Hepatocyte (in vitro differentiated cells): Measurements from ENCODE around the gene TOMM7. TPM values are rescaled to one million over a fixed set of nuclear protein-coding genes. Genes with fewer than 3 reads are reported as not detected.

Experiments
- DNase-seq: peaks from one replicate; pipeline ENCODE4 v3.0.0-alpha.2; 2016; ENCODE audit warnings: low spot score
- H2AFZ ChIP-seq: fragments of 200-600 bp; sonication (generic); 2 replicates; pipeline ENCODE4 v1.6.0; 2016; ENCODE audit warnings: antibody characterized with exemption, mild to moderate bottlenecking
- H3K27ac ChIP-seq: fragments of 200-600 bp; sonication (generic); 2 replicates; pipeline ENCODE4 v1.5.1; 2016; ENCODE audit warnings: mild to moderate bottlenecking
- H3K27me3 ChIP-seq: fragments of 200-600 bp; sonication (generic); 2 replicates; pipeline ENCODE4 v1.6.1; 2016
- H3K36me3 ChIP-seq: fragments of 200-600 bp; sonication (generic); replicated peaks from 2 replicates; pipeline ENCODE4 v1.5.1; 2016; ENCODE audit warnings: low read depth; ENCODE audit not compliant: insufficient read depth
- H3K4me1 ChIP-seq: fragments of 200-600 bp; sonication (generic); 2 replicates; pipeline ENCODE4 v1.5.1; 2016; ENCODE audit warnings: mild to moderate bottlenecking, moderate library complexity; ENCODE audit not compliant: insufficient read depth
- H3K4me2 ChIP-seq: fragments of 200-600 bp; sonication (generic); 2 replicates; pipeline ENCODE4 v1.6.0; 2016
- H3K4me3 ChIP-seq: fragments of 200-600 bp; sonication (generic); 2 replicates; pipeline ENCODE4 v1.5.1; 2016; ENCODE audit warnings: mild to moderate bottlenecking
- H3K79me2 ChIP-seq: fragments of 200-600 bp; sonication (generic); 2 replicates; pipeline ENCODE4 v1.6.0; 2017; ENCODE audit warnings: mild to moderate bottlenecking
- H3K9me2 ChIP-seq: fragments of 200-600 bp; sonication (generic); replicated peaks from 2 replicates; pipeline ENCODE4 v1.6.0; 2017; ENCODE audit warnings: mild to moderate bottlenecking; ENCODE audit not compliant: insufficient read depth
- H3K9me3 ChIP-seq: fragments of 200-600 bp; sonication (generic); 2 replicates; pipeline ENCODE4 v1.5.1; 2016; ENCODE audit warnings: low read depth, mild to moderate bottlenecking
- H4K20me1 ChIP-seq: fragments of 200-600 bp; sonication (generic); 2 replicates; pipeline ENCODE4 v1.6.0; 2016; ENCODE audit warnings: mild to moderate bottlenecking; ENCODE audit not compliant: insufficient read depth, poor library complexity, severe bottlenecking
- EZH2 ChIP-seq: fragments of 200-600 bp; sonication (generic); IDR thresholded peaks from 2 replicates; pipeline ENCODE4 v1.6.1; 2016; ENCODE audit warnings: antibody characterized with exemption, mild to moderate bottlenecking, borderline replicate concordance
- EZH2phosphoT487 ChIP-seq: fragments of 200-600 bp; sonication (generic); IDR thresholded peaks from one replicate; pipeline ENCODE4 v1.6.1; 2018; ENCODE audit warnings: antibody characterized with exemption, mild to moderate bottlenecking, low read depth, moderate library complexity; ENCODE audit not compliant: unreplicated experiment, severe bottlenecking
- WGBS: methylation state at CpG from one replicate; pipeline ENCODE4 v1.1.6; 2016; ENCODE audit warnings: low lambda C conversion rate; ENCODE audit errors: missing lambda C conversion rate; 5-methylcytosine and 5-hydroxymethylcytosine counted together
- polyA plus RNA-seq: library from polyadenylated mRNA; unstranded; fragments of >200 nt; fragmentation: Nextera tagmentation; extraction: Ambion mirVana; gene quantifications from 2 replicates; pipeline ENCODE4 v1.2.1, GENCODE V29; 2016
- total RNA-seq: library from RNA; depleted of rRNA; stranded (reverse); fragments of >200 nt; gene quantifications from 2 replicates; pipeline ENCODE4 v1.2.3, GENCODE V29; 2014
- TF ChIP-seq, protein P1 (sequence below): fragments of 200-600 bp; sonication (generic); IDR thresholded peaks from 2 replicates; pipeline ENCODE4 v1.5.1; 2016; ENCODE audit warnings: antibody characterized with exemption, mild to moderate bottlenecking; ENCODE audit not compliant: poor library complexity

Gene TOMM7
- total and polyA plus RNA-seq, 2 experiments from 2014 or later, result 215 to 322 TPM

DNA sequence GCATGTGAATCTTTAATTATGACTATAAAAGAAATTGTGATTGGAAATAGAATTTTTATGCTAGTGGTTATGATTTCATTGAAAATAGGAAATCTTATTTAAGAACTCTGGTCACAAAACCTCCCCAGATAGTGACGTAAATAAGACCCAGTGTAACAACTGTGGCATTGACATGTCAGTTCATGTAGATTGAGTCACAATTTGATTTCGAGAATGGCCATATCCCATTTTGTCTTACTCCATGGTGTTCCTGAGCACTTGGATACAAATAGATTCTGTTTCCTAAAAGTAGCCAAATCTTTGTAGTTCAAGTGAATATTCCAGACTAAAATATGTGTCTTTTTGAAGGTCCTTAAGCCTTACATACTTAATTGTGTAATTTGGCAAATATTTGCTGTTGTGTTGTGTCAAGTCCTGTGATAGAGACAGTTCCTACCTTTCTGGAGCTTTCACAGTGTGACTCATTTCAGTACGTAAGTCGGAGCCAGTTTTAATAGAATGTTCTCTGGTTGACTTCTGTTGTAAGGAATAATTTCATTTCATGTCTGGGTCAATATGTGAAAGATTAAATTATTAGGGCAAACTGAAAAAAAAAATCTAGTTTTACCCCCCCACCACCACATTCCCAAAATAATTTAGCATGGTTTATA lies 37.1 kb upstream of the TOMM7 start:
- no peak for TF ChIP-seq EZH2phosphoT487
- TF ChIP-seq, protein P1, sequence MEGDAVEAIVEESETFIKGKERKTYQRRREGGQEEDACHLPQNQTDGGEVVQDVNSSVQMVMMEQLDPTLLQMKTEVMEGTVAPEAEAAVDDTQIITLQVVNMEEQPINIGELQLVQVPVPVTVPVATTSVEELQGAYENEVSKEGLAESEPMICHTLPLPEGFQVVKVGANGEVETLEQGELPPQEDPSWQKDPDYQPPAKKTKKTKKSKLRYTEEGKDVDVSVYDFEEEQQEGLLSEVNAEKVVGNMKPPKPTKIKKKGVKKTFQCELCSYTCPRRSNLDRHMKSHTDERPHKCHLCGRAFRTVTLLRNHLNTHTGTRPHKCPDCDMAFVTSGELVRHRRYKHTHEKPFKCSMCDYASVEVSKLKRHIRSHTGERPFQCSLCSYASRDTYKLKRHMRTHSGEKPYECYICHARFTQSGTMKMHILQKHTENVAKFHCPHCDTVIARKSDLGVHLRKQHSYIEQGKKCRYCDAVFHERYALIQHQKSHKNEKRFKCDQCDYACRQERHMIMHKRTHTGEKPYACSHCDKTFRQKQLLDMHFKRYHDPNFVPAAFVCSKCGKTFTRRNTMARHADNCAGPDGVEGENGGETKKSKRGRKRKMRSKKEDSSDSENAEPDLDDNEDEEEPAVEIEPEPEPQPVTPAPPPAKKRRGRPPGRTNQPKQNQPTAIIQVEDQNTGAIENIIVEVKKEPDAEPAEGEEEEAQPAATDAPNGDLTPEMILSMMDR, result no peak
- TF ChIP-seq EZH2, result no peak
- Histone ChIP-seq H3K36me3 (no peaks in the 10 kb centered on the region), H3K9me2 (no peaks in the 10 kb centered on the region), H3K27me3 (no peaks in the 10 kb centered on the region), H3K4me2 (no peak overlapping the region), H3K79me2 (no peaks in the 10 kb centered on the region), H2AFZ (no peak overlapping the region), H3K9me3 (no peaks in the 10 kb centered on the region), H3K27ac (no peak overlapping the region), H3K4me3 (no peak overlapping the region), H4K20me1 (no peaks in the 10 kb centered on the region), H3K4me1 (peaks cover 10% of the 10 kb centered on the region)
- no peak for DNase-seq
- 88% methylated on average over 4 of the region's 4 CpGs for WGBS

DNA sequence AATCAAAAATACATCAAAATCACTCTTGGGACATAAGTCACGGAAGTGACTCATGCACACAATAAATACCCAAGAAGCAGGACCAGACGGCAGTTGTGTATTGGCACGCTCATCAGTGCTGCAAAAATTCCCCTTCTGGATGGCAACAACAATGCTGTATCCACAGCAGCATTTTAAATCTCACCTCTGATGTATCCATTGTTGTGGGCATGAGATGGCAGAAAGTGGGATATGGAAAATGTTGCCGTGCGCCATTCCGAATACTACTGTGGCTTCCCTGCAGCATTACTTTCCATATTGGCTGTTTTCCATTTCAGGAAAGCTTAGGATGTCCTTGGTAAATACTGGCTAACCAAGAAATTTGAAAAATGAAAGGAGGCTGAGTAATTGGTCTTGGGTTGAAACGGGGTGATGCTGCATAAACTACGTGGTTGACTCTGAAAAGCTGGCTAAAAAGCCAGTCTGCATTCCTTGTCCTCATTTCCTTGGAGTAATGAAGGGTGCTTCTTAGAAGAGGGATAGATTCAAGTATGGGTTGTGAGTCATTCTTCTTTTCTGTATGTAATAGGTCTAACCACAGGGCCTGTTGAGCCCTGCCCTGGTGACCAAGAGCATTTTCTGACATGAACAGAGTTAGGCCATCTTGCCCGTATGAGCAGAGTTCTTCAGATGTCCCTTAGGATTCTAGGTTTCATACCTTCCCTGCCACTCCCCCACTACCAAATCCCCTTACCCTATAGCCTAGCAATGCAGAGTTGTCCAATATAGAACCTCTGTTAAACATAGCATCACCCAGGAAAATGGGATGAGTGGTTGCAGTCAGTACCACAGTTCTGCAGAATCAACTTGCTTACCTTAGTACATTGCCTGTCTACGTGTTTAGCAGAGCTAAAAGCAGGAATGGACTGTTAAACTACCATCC lies 36.3 kb upstream of the TOMM7 start:
- Histone ChIP-seq H3K4me1 (peaks cover 10% of the 10 kb centered on the region), H4K20me1 (no peaks in the 10 kb centered on the region), H3K9me3 (no peaks in the 10 kb centered on the region), H3K9me2 (no peaks in the 10 kb centered on the region), H2AFZ (no peak overlapping the region), H3K27me3 (no peaks in the 10 kb centered on the region), H3K27ac (no peak overlapping the region), H3K36me3 (no peaks in the 10 kb centered on the region), H3K4me2 (no peak overlapping the region), H3K4me3 (no peak overlapping the region), H3K79me2 (no peaks in the 10 kb centered on the region)
- TF ChIP-seq EZH2phosphoT487 (no peak), EZH2 (no peak)
- TF ChIP-seq, protein P1, result no peak
- 94% methylated on average over 10 of the region's 10 CpGs for WGBS
- DNase-seq, result no peak

DNA sequence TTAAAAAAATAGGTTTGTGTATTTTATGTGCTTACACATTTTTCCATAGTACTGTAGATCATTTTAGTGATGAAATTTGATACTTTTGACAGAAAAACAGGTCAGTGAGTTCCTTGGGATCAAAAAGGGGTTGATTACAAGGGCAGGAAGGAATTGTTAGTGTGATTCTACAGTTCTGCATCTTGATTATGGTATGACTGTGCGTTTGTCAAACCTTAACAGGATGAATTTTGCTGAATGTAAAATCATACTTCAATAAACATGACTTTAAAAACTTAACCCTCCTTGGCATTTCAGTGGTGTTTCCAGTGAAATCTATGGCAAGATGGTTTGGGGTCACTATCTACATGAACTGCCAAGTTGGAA lies 35.6 kb upstream of the TOMM7 start:
- no peak for DNase-seq
- Histone ChIP-seq H2AFZ (no peak overlapping the region), H3K4me1 (peaks cover 10% of the 10 kb centered on the region), H3K36me3 (no peaks in the 10 kb centered on the region), H3K4me3 (no peak overlapping the region), H3K4me2 (no peak overlapping the region), H3K27ac (no peak overlapping the region), H3K27me3 (no peaks in the 10 kb centered on the region), H4K20me1 (no peaks in the 10 kb centered on the region), H3K9me3 (no peaks in the 10 kb centered on the region), H3K9me2 (no peaks in the 10 kb centered on the region), H3K79me2 (no peaks in the 10 kb centered on the region)
- TF ChIP-seq EZH2 (no peak), EZH2phosphoT487 (no peak)
- TF ChIP-seq, protein P1, result no peak
- WGBS, result 91% methylated on average over 1 of the region's 1 CpG
